GM23248 (cell line): ENCODE data around the gene LRRC49. TPM values are rescaled to one million over a fixed set of nuclear protein-coding genes. Genes with fewer than 3 reads are reported as not detected.

Experiments
- DNase-seq: peaks from one replicate; pipeline ENCODE4 v3.0.0-alpha.2; 2015
- H2AFZ ChIP-seq: fragments of 200-600 bp; sonication (generic); 2 replicates; pipeline ENCODE4 v1.6.1; 2016; ENCODE audit warnings: antibody characterized with exemption
- H3F3A ChIP-seq: fragments of 200-600 bp; sonication (generic); 2 replicates; pipeline ENCODE4 v1.6.1; 2016; ENCODE audit warnings: mild to moderate bottlenecking, antibody characterized with exemption, mixed run types; ENCODE audit not compliant: insufficient read depth
- H3K27ac ChIP-seq: fragments of 200-600 bp; sonication (generic); 2 replicates; pipeline ENCODE4 v1.5.1; 2016; ENCODE audit warnings: mild to moderate bottlenecking
- H3K27me3 ChIP-seq: fragments of 200-600 bp; sonication (generic); replicated peaks from 2 replicates; pipeline ENCODE4 v1.6.1; 2016; ENCODE audit warnings: mild to moderate bottlenecking; ENCODE audit not compliant: insufficient read depth
- H3K36me3 ChIP-seq: fragments of 200-600 bp; sonication (generic); 2 replicates; pipeline ENCODE4 v1.6.1; 2016; ENCODE audit warnings: low read depth, mild to moderate bottlenecking
- H3K4me1 ChIP-seq: fragments of 200-600 bp; sonication (generic); 2 replicates; pipeline ENCODE4 v1.6.1; 2016; ENCODE audit warnings: mild to moderate bottlenecking; ENCODE audit not compliant: insufficient read depth
- H3K4me2 ChIP-seq: fragments of 200-600 bp; sonication (generic); one replicate; pipeline ENCODE4 v1.6.1; 2016; ENCODE audit warnings: mild to moderate bottlenecking; ENCODE audit not compliant: unreplicated experiment
- H3K4me3 ChIP-seq: fragments of 200-600 bp; sonication (generic); 2 replicates; pipeline ENCODE4 v1.5.1; 2016; ENCODE audit warnings: mild to moderate bottlenecking
- H3K79me2 ChIP-seq: fragments of 200-600 bp; sonication (generic); 2 replicates; pipeline ENCODE4 v1.6.1; 2016; ENCODE audit warnings: mild to moderate bottlenecking; ENCODE audit not compliant: insufficient read depth
- H3K9ac ChIP-seq: fragments of 200-600 bp; sonication (generic); 2 replicates; pipeline ENCODE4 v1.6.1; 2016; ENCODE audit warnings: mild to moderate bottlenecking
- H3K9me2 ChIP-seq: fragments of 200-600 bp; sonication (generic); 2 replicates; pipeline ENCODE4 v1.6.1; 2016; ENCODE audit warnings: mixed run types, mild to moderate bottlenecking, moderate library complexity; ENCODE audit not compliant: insufficient read depth
- H3K9me3 ChIP-seq: fragments of 200-600 bp; sonication (generic); one replicate; pipeline ENCODE4 v1.6.1; 2017; ENCODE audit warnings: low read depth
- H4K20me1 ChIP-seq: fragments of 200-600 bp; sonication (generic); 2 replicates; pipeline ENCODE4 v1.6.0; 2016; ENCODE audit not compliant: insufficient read depth
- EZH2 ChIP-seq: fragments of 200-600 bp; sonication (generic); IDR thresholded peaks from 2 replicates; pipeline ENCODE4 v1.6.1; 2018; ENCODE audit warnings: antibody characterized with exemption, mild to moderate bottlenecking; ENCODE audit not compliant: insufficient read depth, poor library complexity, severe bottlenecking
- EZH2phosphoT487 ChIP-seq: fragments of 200-600 bp; sonication (generic); IDR thresholded peaks from 2 replicates; pipeline ENCODE4 v1.6.1; 2018; ENCODE audit warnings: antibody characterized with exemption, moderate library complexity, mild to moderate bottlenecking, low read depth; ENCODE audit not compliant: insufficient read depth
- WGBS, 2 experiments: methylation state at CpG; one replicate each; pipeline ENCODE4 v1.1.6; 2015 to 2017; ENCODE audit warnings: low lambda C conversion rate in 2 of 2, low coverage in 1 of 2; ENCODE audit errors: missing lambda C conversion rate in 2 of 2; 5-methylcytosine and 5-hydroxymethylcytosine counted together
- in situ Hi-C: fragments of 300-500 bp; cut with MboI; formaldehyde crosslinking; loops from 2 replicates; pipeline ENCODE4 v1.15.0; 2020
- polyA plus RNA-seq: library from polyadenylated mRNA; unstranded; fragments of >200 nt; fragmentation: Nextera tagmentation; extraction: Ambion mirVana; gene quantifications from 2 replicates; pipeline ENCODE4 v1.2.1, GENCODE V29; 2016
- total RNA-seq: library from RNA; depleted of rRNA; stranded (reverse); fragments of >200 nt; shearing (Covaris generic); gene quantifications from 2 replicates; pipeline ENCODE4 v1.2.3, GENCODE V29; 2014

LRRC49 gene
- total and polyA plus RNA-seq, 2 experiments from 2014 or later, result 7.6 to 10.3 TPM

DNA sequence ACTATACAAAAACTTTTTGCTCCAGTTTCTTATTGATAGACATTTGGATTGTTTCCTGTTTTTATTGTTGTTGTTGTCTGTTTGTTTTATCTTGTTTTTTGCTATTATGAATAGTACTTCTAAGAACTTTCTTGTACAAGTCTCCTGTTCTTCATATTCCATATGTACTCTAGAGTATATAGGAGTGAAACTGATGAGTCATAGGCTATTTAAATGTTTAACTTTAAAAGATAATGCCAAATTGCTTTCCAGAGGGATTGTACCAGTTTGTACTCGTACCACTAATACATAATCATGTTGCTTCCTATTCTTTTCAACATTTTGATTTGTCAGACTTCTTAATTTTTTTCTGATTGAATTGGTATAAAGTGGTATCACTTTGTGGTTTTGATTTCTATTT, 19.6 kb downstream of the LRRC49 start:
- in situ Hi-C loops, result no loop called here
- 96 to 97% methylated on average over 1 of the region's 1 CpG for WGBS, 2 experiments
- no peaks in the 10 kb centered on the region for H3K9me2 ChIP-seq
- H3K4me3 ChIP-seq, result no peak overlapping the region
- H3K4me1 ChIP-seq, result no peaks in the 10 kb centered on the region
- no peaks in the 10 kb centered on the region for H3K27me3 ChIP-seq
- no peak overlapping the region for H2AFZ ChIP-seq
- H3K27ac ChIP-seq, result no peak overlapping the region
- no peak for TF ChIP-seq EZH2phosphoT487
- no peak for TF ChIP-seq EZH2
- no peak overlapping the region for H3K9ac ChIP-seq
- H3K36me3 ChIP-seq, result peaks cover 13% of the 10 kb centered on the region; the same call in 1 of the 2 replicates
- peaks cover 4% of the 10 kb centered on the region for H3K9me3 ChIP-seq
- DNase-seq, result no peak
- H3F3A ChIP-seq, result no peaks in the 10 kb centered on the region
- no peaks in the 10 kb centered on the region for H4K20me1 ChIP-seq
- no peak overlapping the region for H3K4me2 ChIP-seq
- no peaks in the 10 kb centered on the region for H3K79me2 ChIP-seq

DNA sequence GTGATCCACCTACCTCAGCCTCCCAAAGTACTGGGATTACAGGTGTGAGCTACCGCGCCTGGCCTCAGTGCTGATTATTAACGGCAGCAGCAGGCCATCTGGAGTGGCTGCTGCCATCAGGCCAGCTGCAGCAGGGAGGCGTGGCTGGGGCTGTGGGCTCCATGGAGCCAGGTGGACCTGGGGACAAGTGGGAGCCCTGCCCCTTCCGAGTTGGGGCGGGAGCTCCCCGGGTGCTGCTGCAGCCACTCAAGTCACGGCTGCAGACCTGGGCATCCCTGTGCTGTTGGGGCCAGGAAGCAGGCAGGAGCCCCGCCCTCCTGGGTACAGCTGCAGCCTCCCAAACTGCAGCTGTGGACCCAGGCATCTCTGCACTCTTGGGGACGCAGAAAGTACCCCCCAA, 23.9 kb downstream of the LRRC49 start:
- Histone ChIP-seq H3K79me2 (no peaks in the 10 kb centered on the region), H3K9ac (no peak overlapping the region), H4K20me1 (no peaks in the 10 kb centered on the region), H3F3A (peaks cover 14% of the 10 kb centered on the region), H3K9me3 (no peaks in the 10 kb centered on the region), H2AFZ (no peak overlapping the region), H3K27me3 (no peaks in the 10 kb centered on the region), H3K4me3 (no peak overlapping the region), H3K4me1 (peaks cover 13% of the 10 kb centered on the region), H3K27ac (no peak overlapping the region), H3K4me2 (no peak overlapping the region), H3K9me2 (no peaks in the 10 kb centered on the region), H3K36me3 (no peaks in the 10 kb centered on the region)
- TF ChIP-seq EZH2phosphoT487 (no peak), EZH2 (no peak)
- DNase-seq, result no peak
- in situ Hi-C loops, result no loop called here
- WGBS, 2 experiments, result 88 to 91% methylated on average over 8 to 9 of the region's 10 CpGs

DNA sequence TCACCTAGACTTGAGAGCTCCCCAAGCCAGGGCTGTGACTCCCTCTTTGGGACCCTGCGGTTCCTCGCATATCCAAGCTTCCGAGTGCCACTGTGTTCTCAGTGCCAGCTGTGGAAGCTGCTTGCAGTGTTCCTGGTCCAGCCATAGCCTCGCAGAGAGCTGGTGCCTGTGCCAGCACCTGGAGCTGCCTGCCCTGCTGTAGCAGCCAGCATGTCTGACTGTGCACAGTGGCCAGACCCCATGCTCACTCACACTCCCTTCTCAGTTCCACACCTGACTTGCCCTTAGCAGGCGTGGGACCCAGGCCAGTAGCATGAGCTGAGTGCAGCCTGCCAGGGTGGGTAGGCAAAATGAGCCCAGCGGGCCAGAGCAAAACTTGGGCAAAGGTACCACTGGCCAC, 25.3 kb downstream of the LRRC49 start:
- H3K27me3 ChIP-seq, result no peaks in the 10 kb centered on the region
- TF ChIP-seq EZH2 (no peak), EZH2phosphoT487 (no peak)
- H3K4me1 ChIP-seq, result peaks cover 15% of the 10 kb centered on the region
- WGBS, 2 experiments, result 92 to 93% methylated on average over 6 of the region's 6 CpGs
- H3K9ac ChIP-seq, result no peak overlapping the region
- no peak overlapping the region for H2AFZ ChIP-seq
- no peaks in the 10 kb centered on the region for H3K9me3 ChIP-seq
- DNase-seq, result no peak
- no peak overlapping the region for H3K4me2 ChIP-seq
- no peaks in the 10 kb centered on the region for H3K79me2 ChIP-seq
- no peaks in the 10 kb centered on the region for H3K36me3 ChIP-seq
- H3F3A ChIP-seq, result peaks cover 14% of the 10 kb centered on the region
- no peak overlapping the region for H3K27ac ChIP-seq
- H3K4me3 ChIP-seq, result no peak overlapping the region
- H4K20me1 ChIP-seq, result no peaks in the 10 kb centered on the region
- no peaks in the 10 kb centered on the region for H3K9me2 ChIP-seq
- in situ Hi-C loops, result no loop called here

DNA sequence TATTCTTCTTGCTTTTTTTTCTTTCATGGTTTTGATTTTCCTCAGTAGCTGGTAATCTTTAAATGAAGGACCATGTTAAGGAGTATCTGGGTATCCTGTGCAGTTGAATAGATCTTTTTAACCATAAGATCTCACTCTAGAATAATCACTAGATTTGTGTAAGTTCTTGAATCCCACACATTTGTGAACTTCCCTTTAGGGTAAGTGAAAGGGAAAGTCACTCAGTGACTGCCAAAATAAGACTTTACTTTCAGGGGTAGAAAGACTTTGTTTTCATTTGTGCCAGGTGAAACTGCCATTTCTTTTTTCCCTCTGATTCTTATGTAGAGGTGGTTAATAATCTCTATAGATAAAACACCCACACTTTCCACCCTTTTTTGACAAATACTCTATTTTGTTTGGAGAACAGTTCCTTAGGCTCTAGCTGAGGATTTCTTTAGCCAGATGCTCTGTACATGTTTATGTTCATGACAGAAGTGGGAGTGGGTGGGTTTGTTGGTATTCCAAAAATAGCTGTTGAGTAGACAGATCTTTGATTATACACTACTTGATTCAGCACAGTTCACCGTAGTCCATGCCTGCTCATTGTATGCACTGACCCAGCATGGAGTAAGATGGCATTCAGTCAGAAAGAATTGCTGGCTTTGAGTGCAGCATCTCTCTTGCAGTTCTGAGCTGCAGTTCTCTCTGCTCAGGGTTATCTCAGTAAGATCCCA, 28.5 kb downstream of the LRRC49 start:
- in situ Hi-C loops, result no loop called here
- H3F3A ChIP-seq, result peaks cover 14% of the 10 kb centered on the region
- no peak for TF ChIP-seq EZH2phosphoT487
- TF ChIP-seq EZH2, result no peak
- H3K4me1 ChIP-seq, result peaks cover 19% of the 10 kb centered on the region
- H3K9me3 ChIP-seq, result no peaks in the 10 kb centered on the region
- H3K4me3 ChIP-seq, result no peak overlapping the region
- H3K27me3 ChIP-seq, result no peaks in the 10 kb centered on the region
- no peak overlapping the region for H3K9ac ChIP-seq
- no peak overlapping the region for H2AFZ ChIP-seq
- no peaks in the 10 kb centered on the region for H4K20me1 ChIP-seq
- H3K27ac ChIP-seq, result no peak overlapping the region
- H3K4me2 ChIP-seq, result peak overlapping the region; percentile 38
- H3K79me2 ChIP-seq, result no peaks in the 10 kb centered on the region
- H3K9me2 ChIP-seq, result no peaks in the 10 kb centered on the region
- DNase-seq, result peak; percentile 4
- 65 to 90% methylated on average over 1 of the region's 1 CpG for WGBS, 2 experiments
- no peaks in the 10 kb centered on the region for H3K36me3 ChIP-seq
